Glutamatergic neuron (in vitro differentiated cells): ENCODE results near the gene LYVE1. TPM values are rescaled to one million over a fixed set of nuclear protein-coding genes. Genes with fewer than 3 reads are reported as not detected.

Experiments
- DNase-seq: peaks from one replicate; pipeline ENCODE4 v3.0.0; 2022
- H3K27ac Mint-ChIP-seq: one replicate; pipeline ENCODE4 v1.8.0; 2020; ENCODE audit warnings: mild to moderate bottlenecking, mixed read lengths, inconsistent platforms; ENCODE audit not compliant: unreplicated experiment
- H3K27me3 Mint-ChIP-seq: one replicate; pipeline ENCODE4 v1.8.0; 2020; ENCODE audit warnings: mild to moderate bottlenecking, moderate library complexity, mixed read lengths, inconsistent platforms; ENCODE audit not compliant: unreplicated experiment
- H3K36me3 Mint-ChIP-seq: one replicate; pipeline ENCODE4 v1.8.0; 2020; ENCODE audit warnings: mild to moderate bottlenecking, mixed read lengths, inconsistent platforms; ENCODE audit not compliant: unreplicated experiment
- H3K4me1 Mint-ChIP-seq: one replicate; pipeline ENCODE4 v1.8.0; 2020; ENCODE audit warnings: mild to moderate bottlenecking, low read depth, mixed read lengths, inconsistent platforms; ENCODE audit not compliant: unreplicated experiment
- H3K4me3 Mint-ChIP-seq: one replicate; pipeline ENCODE4 v1.8.0; 2020; ENCODE audit warnings: mild to moderate bottlenecking, mixed read lengths, inconsistent platforms; ENCODE audit not compliant: unreplicated experiment
- H3K9me3 Mint-ChIP-seq: one replicate; pipeline ENCODE4 v1.8.0; 2020; ENCODE audit warnings: mild to moderate bottlenecking, moderate library complexity, mixed read lengths, inconsistent platforms; ENCODE audit not compliant: unreplicated experiment
- CTCF ChIP-seq: fragments of 200-600 bp; sonication (generic); IDR thresholded peaks from one replicate; pipeline ENCODE4 v1.5.0; 2021; ENCODE audit not compliant: partially characterized antibody, unreplicated experiment
- total RNA-seq: library from RNA; stranded (reverse); fragmentation: NEBNext Ultra II Directional; extraction: Animal tissue kit (Norgen Biotek cat#: 25700); gene quantifications from one replicate; pipeline ENCODE4 v1.2.1, GENCODE V29; 2021; ENCODE audit not compliant: unreplicated experiment

Gene LYVE1
- total RNA-seq, 1 donor from 2014 or later = not detected

GRCh38 chr11:10587995-10588394 lies 19.5 kb upstream of the LYVE1 start:
- Mint-ChIP-seq H3K4me1 (no peaks in the 10 kb centered on the region), H3K36me3 (no peaks in the 10 kb centered on the region), H3K4me3 (no peak overlapping the region), H3K27ac (no peak overlapping the region), H3K9me3 (peaks cover 1% of the 10 kb centered on the region), H3K27me3 (no peaks in the 10 kb centered on the region)
- no peak for DNase-seq
- TF ChIP-seq CTCF = no peak

- no peaks in the 10 kb centered on the region for H3K36me3 Mint-ChIP-seq
- no peak overlapping the region for H3K4me3 Mint-ChIP-seq
- TF ChIP-seq CTCF = no peak
- H3K27me3 Mint-ChIP-seq = no peaks in the 10 kb centered on the region
- H3K9me3 Mint-ChIP-seq = peaks cover 1% of the 10 kb centered on the region
- H3K27ac Mint-ChIP-seq = no peak overlapping the region
- H3K4me1 Mint-ChIP-seq = no peaks in the 10 kb centered on the region
- DNase-seq = no peak
Observed at GRCh38 chr11:10587388-10587787, 18.9 kb upstream of the LYVE1 start.

- TF ChIP-seq CTCF = no peak
- Mint-ChIP-seq H3K9me3 (peaks cover 1% of the 10 kb centered on the region), H3K27ac (no peak overlapping the region), H3K4me1 (no peaks in the 10 kb centered on the region), H3K27me3 (no peaks in the 10 kb centered on the region), H3K36me3 (no peaks in the 10 kb centered on the region), H3K4me3 (no peak overlapping the region)
- DNase-seq = no peak
Observed at GRCh38 chr11:10584071-10584501, 15.6 kb upstream of the LYVE1 start.

GRCh38 chr11:10581481-10582019 lies 13.1 kb upstream of the LYVE1 start:
- Mint-ChIP-seq H3K27me3 (no peaks in the 10 kb centered on the region), H3K27ac (no peak overlapping the region), H3K9me3 (peaks cover 1% of the 10 kb centered on the region), H3K4me1 (peaks cover 4% of the 10 kb centered on the region), H3K36me3 (no peaks in the 10 kb centered on the region), H3K4me3 (no peak overlapping the region)
- no peak for DNase-seq
- no peak for TF ChIP-seq CTCF

- Mint-ChIP-seq H3K36me3 (no peaks in the 10 kb centered on the region), H3K4me1 (peaks cover 4% of the 10 kb centered on the region), H3K27ac (no peak overlapping the region), H3K4me3 (no peak overlapping the region), H3K9me3 (peaks cover 1% of the 10 kb centered on the region), H3K27me3 (no peaks in the 10 kb centered on the region)
- no peak for TF ChIP-seq CTCF
- DNase-seq = no peak
Observed at GRCh38 chr11:10580623-10581022, 12.2 kb upstream of the LYVE1 start.
